Small intestine (tissue), 7 donors: ENCODE results near the gene CARD14. TPM values are rescaled to one million over a fixed set of nuclear protein-coding genes. Genes with fewer than 3 reads are reported as not detected.
"Not testable (repeated sequence)": the region's sequence is repeated elsewhere in the genome, so short reads cannot be mapped to it uniquely, and the experiment has no call there.

Experiments
- DNase-seq, 2 donors: peaks; one replicate each; pipeline versions ENCODE4 v3.0.0 to v3.0.0-alpha.2; 2013
- FAIRE-seq: peaks from 2 replicates; lab custom pipeline; 2012; peaks lifted over from hg19 to GRCh38; lab: Jason Lieb, UNC
- H3K27ac ChIP-seq, 3 donors: one replicate each; pipeline ENCODE4 v1.5.1; 2013; ENCODE audit warnings: low read length in 2 of 3, mild to moderate bottlenecking in 2 of 3, control low read depth in 1 of 3, inconsistent platforms in 1 of 3, low read depth in 1 of 3, moderate library complexity in 1 of 3
- H3K27me3 ChIP-seq, 3 donors: one replicate each; pipeline ENCODE4 v1.6.1; 2013; ENCODE audit warnings: low read length in 3 of 3, inconsistent platforms in 1 of 3; ENCODE audit not compliant: control insufficient read depth in 3 of 3, insufficient read depth in 3 of 3
- H3K36me3 ChIP-seq, 3 donors: one replicate each; pipeline ENCODE4 v1.6.1; 2013; ENCODE audit warnings: low read length in 3 of 3, inconsistent platforms in 1 of 3, low read depth in 1 of 3, mild to moderate bottlenecking in 1 of 3, moderate library complexity in 1 of 3; ENCODE audit not compliant: control insufficient read depth in 3 of 3, insufficient read depth in 2 of 3
- H3K4me1 ChIP-seq, 3 donors: one replicate each; pipeline ENCODE4 v1.6.1; 2013; ENCODE audit warnings: low read length in 2 of 3, inconsistent platforms in 1 of 3, low read depth in 1 of 3, mild to moderate bottlenecking in 1 of 3, moderate library complexity in 1 of 3; ENCODE audit not compliant: control insufficient read depth in 3 of 3, insufficient read depth in 2 of 3
- H3K4me3 ChIP-seq, 3 donors: one replicate each; pipeline ENCODE4 v1.5.1; 2013; ENCODE audit warnings: low read length in 3 of 3, control low read depth in 1 of 3, inconsistent platforms in 1 of 3, low read depth in 1 of 3, mild to moderate bottlenecking in 1 of 3, moderate library complexity in 1 of 3
- H3K9me3 ChIP-seq, 2 donors: one replicate each; pipeline ENCODE4 v1.6.1; 2013; ENCODE audit warnings: low read depth in 1 of 2, low read length in 1 of 2; ENCODE audit not compliant: control insufficient read depth in 2 of 2, insufficient read depth in 1 of 2
- WGBS, 3 donors: extraction: QIAGEN DNeasy Blood & Tissue Kit; methylation state at CpG; one replicate each; pipeline ENCODE4 v1.1.7; 2013; 5-methylcytosine and 5-hydroxymethylcytosine counted together
- polyA plus RNA-seq, 4 donors: library from polyadenylated mRNA; stranded (reverse) in 3 of 4; unstranded in 1 of 4; fragments of 200-250 nt in 3 of 4; fragments of 120-200 nt in 1 of 4; gene quantifications; one replicate each; pipeline versions ENCODE4 v1.2.1 to v1.2.3, GENCODE V29; 2013
- donor health status: healthy with polysubstance abuse.
- donor health status: control.
- donor health status: control.
- donor health status: Bipolar disorder and iron deficiency.
- donor health status: healthy.

Gene CARD14
- polyA plus RNA-seq, 4 donors = 0.81 to 3.1 (median 1.5) TPM

DNA sequence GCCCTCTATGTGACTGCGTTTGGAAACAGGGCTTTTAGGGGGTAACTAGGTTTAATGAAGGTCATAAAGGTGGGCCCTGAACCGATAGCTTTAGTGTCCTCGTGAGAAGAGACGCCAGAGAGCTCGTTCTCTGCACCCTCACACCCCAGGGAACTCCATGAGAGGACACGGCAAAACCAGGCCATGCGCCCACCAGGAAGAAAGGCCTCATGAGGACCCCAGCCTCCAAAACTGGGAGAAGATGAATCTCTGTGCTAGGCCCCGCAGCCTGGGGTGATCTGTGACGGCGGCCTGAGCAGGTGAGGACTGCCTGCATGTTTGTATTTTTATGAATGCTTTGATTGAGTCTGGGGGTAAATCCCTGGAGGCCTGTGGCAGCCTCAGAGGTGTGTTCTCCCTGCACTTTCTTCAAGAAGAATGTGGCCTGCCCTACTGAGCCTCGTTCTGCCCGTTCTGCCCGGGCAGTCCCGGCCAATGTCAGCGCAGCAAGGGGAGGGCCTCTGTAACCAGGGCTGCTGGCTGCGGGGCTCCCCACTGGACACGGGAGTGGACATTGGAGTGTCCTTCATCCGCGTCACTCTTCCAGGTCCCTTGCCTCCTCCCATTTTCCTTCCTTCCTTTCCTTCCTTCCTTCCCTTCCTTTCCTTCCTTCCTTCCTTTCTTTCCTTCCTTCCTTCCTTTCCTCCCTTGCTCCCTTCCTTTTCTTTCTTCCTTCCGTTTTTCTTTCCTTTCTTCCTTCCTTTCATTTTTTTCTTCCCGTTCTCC is 84.0 kb downstream of the CARD14 start:
- no peak for FAIRE-seq
- WGBS, 3 donors = 87 to 92% (median 89%) methylated on average over 18 to 21 of the region's 21 CpGs
- no peaks in the 10 kb centered on the region for H3K9me3 ChIP-seq
- no peak for DNase-seq
- no peak overlapping the region for H3K4me3 ChIP-seq
- H3K4me1 ChIP-seq = peaks cover 0 to 3% (median 2%) of the 10 kb centered on the region in 3 donors
- no peaks in the 10 kb centered on the region for H3K27me3 ChIP-seq
- H3K27ac ChIP-seq = no peak overlapping the region
- peaks cover 0 to 54% (median 0%) of the 10 kb centered on the region in 3 donors for H3K36me3 ChIP-seq

DNA sequence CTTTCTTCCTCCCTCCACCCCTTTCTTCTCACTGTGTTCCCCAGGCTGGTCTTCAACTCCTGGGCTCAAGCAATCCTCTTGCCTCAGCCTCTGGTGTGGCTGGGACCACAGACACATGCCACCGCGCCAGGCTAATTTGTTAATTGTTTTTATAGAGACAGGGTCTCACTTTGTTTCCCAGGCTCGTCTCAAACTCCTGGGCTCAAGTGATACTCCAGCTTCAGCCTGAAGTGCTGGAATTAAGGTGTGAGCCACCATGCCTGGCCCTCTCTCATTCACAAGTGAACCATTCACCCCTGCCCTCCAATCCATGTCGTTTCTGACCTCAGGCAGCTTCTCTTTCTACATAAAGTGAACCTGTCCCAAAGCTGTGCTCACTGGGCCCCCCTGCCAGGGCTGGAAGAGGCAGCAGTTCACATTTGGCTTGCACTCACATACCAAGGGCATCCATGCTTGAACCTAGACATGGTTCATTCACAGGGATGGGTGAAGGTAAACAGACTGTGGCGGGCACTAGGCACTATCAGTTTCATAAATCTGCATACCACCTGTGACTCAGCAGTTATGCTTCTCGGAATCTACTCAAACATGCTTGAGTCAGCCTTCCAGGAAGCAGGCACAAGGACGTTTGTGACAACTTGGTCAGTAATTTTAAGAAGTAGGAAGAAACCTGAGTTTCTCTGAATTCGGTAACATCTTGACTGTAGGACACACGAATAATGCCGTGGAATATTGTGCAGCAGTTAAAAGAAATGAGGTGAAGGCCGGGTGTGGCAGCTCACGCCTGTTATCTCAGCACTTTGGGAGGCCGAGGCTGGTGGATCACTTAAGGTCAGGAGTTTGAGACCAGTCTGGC is 84.8 kb downstream of the CARD14 start:
- FAIRE-seq = no peak
- H3K4me3 ChIP-seq = no peak overlapping the region

DNA sequence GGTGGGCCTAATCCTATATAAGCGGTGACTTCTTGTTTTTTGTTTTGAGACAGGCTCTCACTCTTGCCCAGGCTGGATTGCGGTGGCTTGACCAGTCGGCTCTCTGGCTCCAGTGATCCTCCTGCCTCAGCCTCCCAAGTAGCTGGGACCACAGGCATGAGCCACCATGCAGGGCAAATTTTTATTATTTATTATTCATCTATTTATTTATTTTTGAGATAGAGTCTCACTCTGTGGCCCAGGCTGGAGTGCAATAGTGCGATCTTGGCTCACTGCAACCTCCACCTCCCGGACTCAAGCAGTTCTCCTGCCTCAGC is 86.2 kb downstream of the CARD14 start:
- no peak overlapping the region for H3K27ac ChIP-seq
- DNase-seq (no peak), FAIRE-seq (no peak)
- H3K4me1 ChIP-seq = peaks cover 2 to 8% (median 3%) of the 10 kb centered on the region in 3 donors
- no peak overlapping the region for H3K4me3 ChIP-seq
- WGBS, 3 donors = 95 to 97% (median 96%) methylated on average over 5 of the region's 5 CpGs
- no peaks in the 10 kb centered on the region for H3K9me3 ChIP-seq
- peaks cover 0 to 37% (median 0%) of the 10 kb centered on the region in 3 donors for H3K36me3 ChIP-seq
- H3K27me3 ChIP-seq = no peaks in the 10 kb centered on the region

More for the DNA sequence above, 84.8 kb downstream of the CARD14 start:
- peaks cover 2 to 4% (median 3%) of the 10 kb centered on the region in 3 donors for H3K4me1 ChIP-seq
- WGBS, 3 donors = 28 to 46% (median 36%) methylated on average over 13 of the region's 13 CpGs
- peak; percentile 63 to 77 for DNase-seq
- no peaks in the 10 kb centered on the region for H3K9me3 ChIP-seq
- no peaks in the 10 kb centered on the region for H3K27me3 ChIP-seq
- H3K36me3 ChIP-seq = peaks cover 0 to 46% (median 0%) of the 10 kb centered on the region in 3 donors
- H3K27ac ChIP-seq = peak overlapping the region in 1 of 3 donors; percentile 70

- Histone ChIP-seq H3K27me3 (no peaks in the 10 kb centered on the region), H3K4me3 (no peak overlapping the region), H3K4me1 (peaks cover 5 to 20% (median 11%) of the 10 kb centered on the region in 3 donors), H3K27ac (peak overlapping the region in 1 of 3 donors; percentile 4), H3K36me3 (peaks cover 0 to 22% (median 0%) of the 10 kb centered on the region in 3 donors), H3K9me3 (no peaks in the 10 kb centered on the region)
- FAIRE-seq (no peak), DNase-seq (no peak)
- WGBS, 3 donors = 78 to 85% (median 80%) methylated on average over 14 of the region's 14 CpGs
Observed at GRCh38 chr17:80257716-80258213, 87.9 kb downstream of the CARD14 start.

- WGBS, 3 donors = 82 to 96% (median 85%) methylated on average over 2 of the region's 2 CpGs
- FAIRE-seq, H3K9me3 ChIP-seq, H3K27ac ChIP-seq, DNase-seq, H3K27me3 ChIP-seq, H3K4me3 ChIP-seq: not testable (repeated sequence)
- peaks cover 0 to 18% (median 0%) of the 10 kb centered on the region in 3 donors for H3K36me3 ChIP-seq
- peaks cover 8 to 26% (median 14%) of the 10 kb centered on the region in 3 donors for H3K4me1 ChIP-seq
Observed at GRCh38 chr17:80258296-80258695, 88.5 kb downstream of the CARD14 start.

Other genes with a start within 250 kb of the CARD14 start
- 10 to 100 TPM in 2 of 4 donors, 1 to 10 TPM in 2; 1.6 to 30.6 (median 15.2) TPM for gene TBC1D16, start 134.2 kb upstream of the CARD14 start, polyA plus RNA-seq
- 1 to 10 TPM in 2 of 4 donors, under 1 TPM in 2; 0.45 to 3.8 (median 1.0) TPM for gene CCDC40, start 133.4 kb upstream of the CARD14 start, polyA plus RNA-seq
- 10 to 100 TPM; 13.2 to 64.4 (median 21.3) TPM for gene GAA, start 68.4 kb upstream of the CARD14 start, polyA plus RNA-seq
- gene EIF4A3, start 22.9 kb upstream of the CARD14 start, polyA plus RNA-seq = 10 to 100 TPM; 47.2 to 88.2 (median 67.3) TPM
- 10 to 100 TPM; 24.4 to 60.1 (median 34.5) TPM for gene SGSH, start 50.3 kb downstream of the CARD14 start, polyA plus RNA-seq
- 10 to 100 TPM in 1 of 4 donors, 1 to 10 TPM in 3; 7.3 to 63.2 (median 8.4) TPM for gene SLC26A11, start 50.4 kb downstream of the CARD14 start, polyA plus RNA-seq
- 10 to 100 TPM; 35.4 to 71.4 (median 53.0) TPM for gene RNF213, start 90.8 kb downstream of the CARD14 start, polyA plus RNA-seq
- gene ENDOV, start 245.1 kb downstream of the CARD14 start, polyA plus RNA-seq = 10 to 100 TPM; 13.6 to 39.6 (median 29.1) TPM